Measurements from ENCODE around the gene EGR4.
"Not testable (repeated sequence)": the region's sequence is repeated elsewhere in the genome, so short reads cannot be mapped to it uniquely, and the experiment has no call there.

EGR4 gene

GRCh38 chr2:73263540-73264331 is 29.6 kb downstream of the EGR4 start:
- DNase-seq (ENCODE audit: low read depth, low spot score) = no peak

GRCh38 chr2:73262691-73263429 is 30.5 kb downstream of the EGR4 start:
- DNase-seq (ENCODE audit: low read depth, low spot score) = not testable (repeated sequence)

- no peak for DNase-seq (ENCODE audit: low read depth, low spot score)
Measured at GRCh38 chr2:73262108-73262651, 31.2 kb downstream of the EGR4 start.

- DNase-seq (ENCODE audit: low read depth, low spot score) = no peak
Measured at GRCh38 chr2:73260338-73260984, 32.9 kb downstream of the EGR4 start.

- no peak for DNase-seq (ENCODE audit: low read depth, low spot score)
Measured at GRCh38 chr2:73259704-73260337, 33.5 kb downstream of the EGR4 start.

- no peak for DNase-seq (ENCODE audit: low read depth, low spot score)
Measured at GRCh38 chr2:73259276-73259675, 34.1 kb downstream of the EGR4 start.

- DNase-seq (ENCODE audit: low read depth, low spot score) = no peak
Measured at GRCh38 chr2:73258913-73259215, 34.5 kb downstream of the EGR4 start.

GRCh38 chr2:73258186-73258912 is 35.0 kb downstream of the EGR4 start:
- no peak for DNase-seq (ENCODE audit: low read depth, low spot score)

- DNase-seq (ENCODE audit: low read depth, low spot score) = no peak
Measured at GRCh38 chr2:73257425-73258125, 35.8 kb downstream of the EGR4 start.

GRCh38 chr2:73257021-73257420 is 36.3 kb downstream of the EGR4 start:
- DNase-seq (ENCODE audit: low read depth, low spot score) = no peak

- no peak for DNase-seq (ENCODE audit: low read depth, low spot score)
Measured at GRCh38 chr2:73256618-73256922, 36.8 kb downstream of the EGR4 start.

- DNase-seq (ENCODE audit: low read depth, low spot score) = no peak
Measured at GRCh38 chr2:73255907-73256617, 37.3 kb downstream of the EGR4 start.

GRCh38 chr2:73255007-73255644 is 38.2 kb downstream of the EGR4 start:
- no peak for DNase-seq (ENCODE audit: low read depth, low spot score)

GRCh38 chr2:73254343-73255006 is 38.9 kb downstream of the EGR4 start:
- DNase-seq (ENCODE audit: low read depth, low spot score) = no peak

- no peak for DNase-seq (ENCODE audit: low read depth, low spot score)
Measured at GRCh38 chr2:73253901-73254300, 39.4 kb downstream of the EGR4 start.

- DNase-seq (ENCODE audit: low read depth, low spot score) = no peak
Measured at GRCh38 chr2:73253400-73253799, 39.9 kb downstream of the EGR4 start.

GRCh38 chr2:73252238-73253027 is 40.9 kb downstream of the EGR4 start:
- no peak for DNase-seq (ENCODE audit: low read depth, low spot score)

All from brain pericyte (primary cell).